Progenitor cell of endocrine pancreas (in vitro differentiated cells): ENCODE results near the gene SND1. TPM values are rescaled to one million over a fixed set of nuclear protein-coding genes. Genes with fewer than 3 reads are reported as not detected.

Experiments used
- DNase-seq: peaks from one replicate; pipeline ENCODE4 v3.0.0; 2021; ENCODE audit warnings: low spot score; ENCODE audit not compliant: unreplicated experiment
- H3K27ac Mint-ChIP-seq: 2 replicates; pipeline ENCODE4 v1.8.0; 2021; ENCODE audit warnings: mild to moderate bottlenecking, moderate library complexity, mixed read lengths
- H3K27me3 Mint-ChIP-seq: 2 replicates; pipeline ENCODE4 v1.8.0; 2021; ENCODE audit warnings: mixed read lengths
- H3K36me3 Mint-ChIP-seq: 2 replicates; pipeline ENCODE4 v1.8.0; 2022; ENCODE audit warnings: mixed read lengths; ENCODE audit not compliant: insufficient read depth
- H3K4me1 Mint-ChIP-seq: 2 replicates; pipeline ENCODE4 v1.8.0; 2021; ENCODE audit warnings: low read depth, mixed read lengths
- H3K4me3 Mint-ChIP-seq: 2 replicates; pipeline ENCODE4 v1.8.0; 2021; ENCODE audit warnings: low read depth, mild to moderate bottlenecking, moderate library complexity, mixed read lengths
- H3K9me3 Mint-ChIP-seq: 2 replicates; pipeline ENCODE4 v1.8.0; 2021; ENCODE audit warnings: low read depth, mixed read lengths
- total RNA-seq: library from RNA; stranded (reverse); gene quantifications from 2 replicates; pipeline ENCODE4 v1.2.1, GENCODE V29; 2021
- TF ChIP-seq, protein P1 (sequence below): fragments of 200-600 bp; sonication (generic); IDR thresholded peaks from one replicate; pipeline ENCODE4 v1.5.0; 2021; ENCODE audit warnings: antibody characterized with exemption, mild to moderate bottlenecking; ENCODE audit not compliant: unreplicated experiment

Gene SND1
- total RNA-seq, 1 donor from 2014 or later, result 213 TPM

DNA sequence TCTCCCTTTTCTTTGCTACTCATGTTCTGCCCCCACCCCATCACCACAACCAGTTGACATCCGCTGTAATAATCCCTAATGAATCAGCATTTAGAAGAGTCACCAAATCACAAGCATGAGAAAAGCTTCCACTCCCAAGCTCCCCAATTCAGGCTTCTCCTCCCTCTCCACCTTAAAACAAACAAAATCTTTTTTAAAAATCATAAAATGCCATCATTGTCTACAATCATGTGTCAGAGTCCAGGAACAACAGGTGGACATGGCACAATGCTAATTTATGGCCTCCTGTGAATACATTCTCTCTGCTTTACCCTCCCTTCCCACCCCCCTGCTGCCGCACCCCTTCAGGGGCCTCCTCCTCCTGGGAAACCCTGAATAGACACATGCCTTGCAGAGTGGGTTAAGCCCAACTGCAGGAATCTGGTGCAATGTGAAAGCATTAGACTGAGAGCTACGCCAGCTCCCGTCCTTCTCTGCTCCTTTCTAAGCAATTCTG, 375.5 kb downstream of the SND1 start:
- peaks cover 18% of the 10 kb centered on the region for H3K4me1 Mint-ChIP-seq
- H3K4me3 Mint-ChIP-seq, result peak overlapping the region; percentile 40
- TF ChIP-seq, protein P1, sequence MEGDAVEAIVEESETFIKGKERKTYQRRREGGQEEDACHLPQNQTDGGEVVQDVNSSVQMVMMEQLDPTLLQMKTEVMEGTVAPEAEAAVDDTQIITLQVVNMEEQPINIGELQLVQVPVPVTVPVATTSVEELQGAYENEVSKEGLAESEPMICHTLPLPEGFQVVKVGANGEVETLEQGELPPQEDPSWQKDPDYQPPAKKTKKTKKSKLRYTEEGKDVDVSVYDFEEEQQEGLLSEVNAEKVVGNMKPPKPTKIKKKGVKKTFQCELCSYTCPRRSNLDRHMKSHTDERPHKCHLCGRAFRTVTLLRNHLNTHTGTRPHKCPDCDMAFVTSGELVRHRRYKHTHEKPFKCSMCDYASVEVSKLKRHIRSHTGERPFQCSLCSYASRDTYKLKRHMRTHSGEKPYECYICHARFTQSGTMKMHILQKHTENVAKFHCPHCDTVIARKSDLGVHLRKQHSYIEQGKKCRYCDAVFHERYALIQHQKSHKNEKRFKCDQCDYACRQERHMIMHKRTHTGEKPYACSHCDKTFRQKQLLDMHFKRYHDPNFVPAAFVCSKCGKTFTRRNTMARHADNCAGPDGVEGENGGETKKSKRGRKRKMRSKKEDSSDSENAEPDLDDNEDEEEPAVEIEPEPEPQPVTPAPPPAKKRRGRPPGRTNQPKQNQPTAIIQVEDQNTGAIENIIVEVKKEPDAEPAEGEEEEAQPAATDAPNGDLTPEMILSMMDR, result no peak

DNA sequence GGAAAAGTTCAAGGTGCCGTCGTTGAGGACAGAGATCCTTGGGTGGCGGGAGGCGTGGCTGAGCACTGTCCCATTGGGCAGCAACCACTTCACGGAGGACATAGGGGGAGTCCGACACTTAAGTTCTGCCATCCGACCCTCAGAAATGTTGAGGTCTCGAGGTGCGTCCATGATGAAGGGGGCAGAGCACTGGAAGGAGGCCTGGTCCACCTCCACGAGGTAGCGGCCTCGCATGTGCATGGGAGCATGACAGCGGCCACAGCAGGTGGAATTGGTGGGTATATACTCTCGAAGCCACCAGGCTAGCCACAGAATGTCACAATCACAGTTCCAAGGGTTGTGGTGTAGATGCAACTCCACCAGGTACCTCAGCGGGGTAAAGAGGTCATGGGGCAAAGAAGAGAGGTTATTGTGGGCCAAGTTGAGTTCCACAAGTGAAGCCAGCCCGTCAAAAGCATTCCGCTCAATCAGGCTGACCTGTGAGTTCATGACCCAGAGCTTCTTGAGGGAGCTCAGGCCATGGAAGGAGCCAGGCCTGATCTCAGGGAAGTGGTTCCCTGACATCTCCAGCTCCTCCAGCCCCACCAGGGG, 377.5 kb downstream of the SND1 start:
- Mint-ChIP-seq H3K9me3 (no peaks in the 10 kb centered on the region), H3K4me3 (peak overlapping the region; percentile 43), H3K36me3 (peaks cover 8% of the 10 kb centered on the region), H3K4me1 (peaks cover 22% of the 10 kb centered on the region), H3K27me3 (peaks cover 9% of the 10 kb centered on the region), H3K27ac (peak overlapping the region; percentile 16)
- DNase-seq, result no peak
- TF ChIP-seq, protein P1, result no peak

More for the DNA sequence above, 375.5 kb downstream of the SND1 start:
- Mint-ChIP-seq H3K9me3 (no peaks in the 10 kb centered on the region), H3K27ac (peak overlapping the region; percentile 21), H3K27me3 (no peaks in the 10 kb centered on the region), H3K36me3 (peaks cover 8% of the 10 kb centered on the region)
- no peak for DNase-seq

DNA sequence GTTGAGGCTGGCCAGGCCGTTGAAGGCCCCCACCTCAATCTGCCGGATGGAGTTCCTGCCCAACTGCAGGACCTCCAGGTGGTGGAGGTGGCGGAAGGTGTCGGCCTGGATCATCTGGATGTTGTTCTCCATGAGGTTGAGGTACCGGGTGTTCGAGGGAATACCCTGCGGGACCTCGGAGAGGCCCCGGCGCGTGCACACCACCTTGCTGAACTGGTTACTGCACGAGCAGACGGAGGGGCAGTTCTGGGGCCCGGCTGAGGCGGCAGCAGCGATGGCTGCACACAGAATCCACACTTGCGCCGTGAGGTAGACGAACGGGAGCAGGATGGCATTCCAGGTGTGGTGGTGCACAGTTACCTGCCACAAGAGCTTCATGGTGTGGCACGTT, 378.3 kb downstream of the SND1 start:
- Mint-ChIP-seq H3K9me3 (no peaks in the 10 kb centered on the region), H3K27me3 (peaks cover 9% of the 10 kb centered on the region), H3K36me3 (peaks cover 8% of the 10 kb centered on the region), H3K27ac (peak overlapping the region; percentile 86), H3K4me3 (peak overlapping the region; percentile 80), H3K4me1 (peaks cover 22% of the 10 kb centered on the region)
- TF ChIP-seq, protein P1, result no peak
- DNase-seq, result no peak

DNA sequence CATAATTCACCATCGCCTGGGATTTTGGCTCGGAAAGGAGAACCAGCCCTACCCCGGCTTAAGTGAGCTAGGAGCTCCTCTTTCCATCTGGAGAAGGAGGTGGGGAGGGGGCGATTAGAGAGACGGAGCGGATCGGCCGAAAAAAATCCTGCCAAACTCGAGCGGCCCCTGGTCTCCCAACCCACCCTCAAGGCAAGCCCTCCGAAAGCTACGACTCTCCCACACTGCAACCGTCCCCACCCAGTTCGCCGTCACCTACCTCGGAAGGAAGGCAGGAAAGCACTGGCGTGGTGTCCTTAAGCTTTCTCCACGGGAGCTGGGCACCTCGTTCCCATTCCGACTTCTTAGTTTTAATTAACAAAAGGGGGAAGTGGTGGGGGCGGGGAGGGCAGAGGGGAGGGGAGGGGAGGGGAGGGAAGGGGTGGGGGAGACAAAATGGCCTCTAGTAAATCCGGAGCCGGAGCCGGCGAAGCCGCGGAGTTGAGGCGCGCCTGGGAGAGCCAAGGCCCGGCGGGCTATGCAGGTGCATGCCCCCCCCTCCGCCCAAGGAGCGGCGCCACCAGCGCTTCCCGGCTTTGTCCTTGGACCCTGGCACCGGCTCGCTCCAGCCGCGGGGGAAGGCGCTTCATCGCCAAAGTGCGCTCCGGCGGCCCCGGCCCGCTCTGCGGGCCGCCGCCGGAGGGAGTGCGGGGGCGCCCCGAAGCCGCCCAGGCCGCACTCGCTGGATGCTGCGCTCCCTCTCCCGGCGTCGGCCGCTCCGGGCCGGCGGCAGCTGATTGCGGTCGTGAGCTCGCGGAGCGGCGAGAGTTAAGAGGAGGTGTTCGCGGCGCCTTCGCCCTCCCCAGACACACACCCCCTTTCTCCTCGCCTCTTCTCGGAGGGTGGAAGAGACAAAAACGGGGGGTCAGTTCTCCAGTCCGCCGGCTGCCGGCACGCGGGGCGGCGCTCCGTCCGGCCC, 378.9 kb downstream of the SND1 start, which contains the start of gene LRRC4:
LRRC4 (minus strand) TSS at position 784 of the 958 bp plus-strand sequence. CDS start 797 bp downstream, outside the sequence.
- Mint-ChIP-seq H3K27me3 (peaks cover 9% of the 10 kb centered on the region), H3K9me3 (no peaks in the 10 kb centered on the region), H3K27ac (peak within 1 kb of the TSS; percentile 91), H3K36me3 (peaks cover 8% of the 10 kb centered on the region), H3K4me1 (peaks cover 22% of the 10 kb centered on the region), H3K4me3 (peak within 1 kb of the TSS; percentile 82)
- TF ChIP-seq, protein P1, result peak; percentile 30
- peak; percentile 45 for DNase-seq
